PC-9 (cell line): ENCODE results near the gene HSPA1A.

Experiments used
- CTCF ChIP-seq: fragments of 200-600 bp; sonication (generic); conservative IDR thresholded peaks from 2 replicates; pipeline ENCODE4 v1.6.1; 2017; ENCODE audit warnings: mixed run types, antibody characterized with exemption, mild to moderate bottlenecking, moderate library complexity
- EZH2 ChIP-seq: fragments of 200-600 bp; sonication (generic); IDR thresholded peaks from 2 replicates; pipeline ENCODE4 v1.8.0; 2017; ENCODE audit warnings: antibody characterized with exemption, low read depth

DNA sequence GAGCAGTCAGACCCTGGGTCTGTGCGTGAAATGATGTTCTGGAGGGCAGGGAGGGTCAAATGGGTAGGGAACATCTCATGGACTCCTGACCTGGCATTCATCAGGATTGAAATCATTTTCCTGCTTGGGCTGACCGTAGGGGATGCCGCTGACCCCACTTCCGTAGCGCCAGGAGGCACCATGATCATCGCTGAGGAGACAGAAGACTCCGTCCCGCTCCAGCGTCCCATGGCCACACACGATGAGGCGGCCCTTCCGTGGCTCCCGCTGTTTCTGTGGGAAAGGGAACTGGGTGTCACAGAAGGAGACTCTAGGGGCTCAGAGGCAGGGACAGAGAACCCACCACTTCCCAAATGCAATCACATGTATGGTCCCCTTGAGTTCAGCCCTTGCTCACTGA lies 45.0 kb downstream of the HSPA1A start:
- no peak for TF ChIP-seq CTCF
- TF ChIP-seq EZH2 = no peak
